GM10248 (cell line): ENCODE measurements around the gene SH3PXD2A.
"Not testable (repeated sequence)": the region's sequence is repeated elsewhere in the genome, so short reads cannot be mapped to it uniquely, and the experiment has no call there.

Source experiments
- CTCF ChIA-PET: fragments of 300-600 bp; sonication (Branson Sonifier 250); formaldehyde crosslinking; extraction: SDS; loops from one replicate; lab custom pipeline; 2021; ENCODE audit warnings: antibody characterized with exemption; lab: Yijun Ruan, JAX
- POLR2A ChIA-PET: fragments of 350-650 bp; sonication (Branson Sonifier 250); formaldehyde crosslinking; extraction: SDS; loops from one replicate; lab custom pipeline; 2020; ENCODE audit warnings: antibody characterized with exemption; lab: Yijun Ruan, JAX
- DNase-seq: peaks from one replicate; pipeline ENCODE4 v3.0.0; 2012; ENCODE audit errors: extremely low spot score
- CTCF ChIP-seq: IDR thresholded peaks from 2 replicates; pipeline ENCODE4 v1.5.1; 2012; ENCODE audit warnings: mild to moderate bottlenecking, low read depth; ENCODE audit errors: extremely low read depth, missing control alignments, control extremely low read depth

The SH3PXD2A gene

GRCh38 chr10:103663802-103664201 is 191.6 kb downstream of the SH3PXD2A start:
- DNase-seq, result no peak
- POLR2A ChIA-PET, result no interaction called here
- TF ChIP-seq CTCF, result no peak
- CTCF ChIA-PET, result interaction anchor here (2.4 kb wide), 1 partner anchor 22 kb away, joined by 10 read pairs; no protein-coding TSS in a partner anchor

- DNase-seq, result no peak
- TF ChIP-seq CTCF, result no peak
- ChIA-PET CTCF (interaction anchor here (2.4 kb wide), 1 partner anchor 23 kb away, joined by 10 read pairs; no protein-coding TSS in a partner anchor), POLR2A (no interaction called here)
Observed at GRCh38 chr10:103663236-103663635, 192.1 kb downstream of the SH3PXD2A start.

GRCh38 chr10:103662704-103663103 is 192.7 kb downstream of the SH3PXD2A start:
- not testable (repeated sequence) for DNase-seq
- ChIA-PET POLR2A (interaction anchor here (0.7 kb wide), 1 partner anchor 157 kb away, joined by 7 read pairs; no protein-coding TSS in a partner anchor), CTCF (interaction anchor here (2.4 kb wide), 1 partner anchor 24 kb away, joined by 10 read pairs; no protein-coding TSS in a partner anchor)

- DNase-seq, result peak; percentile 84
- TF ChIP-seq CTCF, result no peak
- ChIA-PET POLR2A (interaction anchor here (0.8 kb wide), 1 partner anchor 268 kb away, joined by 3 read pairs; no protein-coding TSS in a partner anchor), CTCF (interaction anchor here (1.0 to 5.3 kb wide), 4 partner anchors 25 to 55 kb away, joined by 3 to 38 read pairs (median 4); no protein-coding TSS in a partner anchor)
Observed at GRCh38 chr10:103661198-103661950, 194.0 kb downstream of the SH3PXD2A start.

- peak; percentile 4 for TF ChIP-seq CTCF
- ChIA-PET POLR2A (no interaction called here), CTCF (interaction anchor here (1.0 to 5.3 kb wide), 7 partner anchors 11 to 58 kb away, joined by 3 to 38 read pairs (median 3); no protein-coding TSS in a partner anchor)
- DNase-seq, result peak; percentile 68
Observed at GRCh38 chr10:103660364-103661197, 194.8 kb downstream of the SH3PXD2A start.

- CTCF ChIA-PET, result interaction anchor here (1.0 to 5.3 kb wide), 6 partner anchors 11 to 57 kb away, joined by 3 to 38 read pairs (median 3); no protein-coding TSS in a partner anchor
- DNase-seq, result peak; percentile 88
- POLR2A ChIA-PET, result no interaction called here
- TF ChIP-seq CTCF, result no peak
Observed at GRCh38 chr10:103659674-103660363, 195.6 kb downstream of the SH3PXD2A start.
